Body of pancreas (tissue), 4 donors: ENCODE measurements around the gene SLC6A1.

Experiments used
- CTCF ChIP-seq, 7 experiments: fragments of 450-650 bp in 4 of 7; fragments of 200-600 bp in 3 of 7; sonication (generic) in 3 of 7; IDR thresholded peaks; one replicate each; pipeline ENCODE4 v1.5.1; 2016 to 2019; ENCODE audit warnings: antibody characterized with exemption in 7 of 7
- POLR2A ChIP-seq, 3 donors: fragments of 450-650 bp; IDR thresholded peaks; one replicate each; pipeline ENCODE4 v1.6.1; 2016; ENCODE audit warnings: antibody characterized with exemption in 3 of 3, mild to moderate bottlenecking in 2 of 3

- TF ChIP-seq CTCF (IDR thresholded peaks at IDR 0.05) (no peak), POLR2A (IDR thresholded peaks at IDR 0.05) (no peak)
Measured at GRCh38 chr3:11084098-11084497, 91.5 kb downstream of the SLC6A1 start.
